HepG2 (cell line): ENCODE data around the gene STUB1. TPM values are rescaled to one million over a fixed set of nuclear protein-coding genes. Genes with fewer than 3 reads are reported as not detected.

Experiments
- CENPBD1 ChIP-seq: sonication (generic); formaldehyde crosslinking; IDR thresholded peaks from 2 replicates; pipeline ENCODE4 v1.8.0; 2022; ENCODE audit warnings: missing genetic modification reagents, low read depth, mild to moderate bottlenecking, borderline replicate concordance
- EEA1 ChIP-seq: sonication (generic); formaldehyde crosslinking; IDR thresholded peaks from 2 replicates; pipeline ENCODE4 v1.5.1; 2020; ENCODE audit warnings: mild to moderate bottlenecking, missing genetic modification reagents, borderline replicate concordance
- ERF ChIP-seq: IDR thresholded peaks from 2 replicates; pipeline ENCODE4 v1.6.1; 2018; ENCODE audit warnings: missing biosample characterization, missing genetic modification reagents
- GLMP ChIP-seq: sonication (generic); formaldehyde crosslinking; IDR thresholded peaks from 2 replicates; pipeline ENCODE4 v1.9.0; 2021; ENCODE audit warnings: missing genetic modification reagents, mild to moderate bottlenecking, borderline replicate concordance
- MIER2 ChIP-seq: IDR thresholded peaks from 2 replicates; pipeline ENCODE4 v1.6.1; 2016; ENCODE audit warnings: missing biosample characterization, missing genetic modification reagents
- MTF2 ChIP-seq: sonication (generic); formaldehyde crosslinking; IDR thresholded peaks from 2 replicates; pipeline ENCODE4 v1.5.0; 2020; ENCODE audit warnings: missing genetic modification reagents, borderline replicate concordance
- NFE2 ChIP-seq: sonication (generic); formaldehyde crosslinking; IDR thresholded peaks from 2 replicates; pipeline ENCODE4 v1.4.0; 2020; ENCODE audit warnings: missing genetic modification reagents
- PHF21A ChIP-seq: sonication (generic); formaldehyde crosslinking; IDR thresholded peaks from 2 replicates; pipeline ENCODE4 v1.5.0; 2020; ENCODE audit warnings: mild to moderate bottlenecking, missing genetic modification reagents
- RBAK ChIP-seq: sonication (generic); formaldehyde crosslinking; IDR thresholded peaks from 2 replicates; pipeline ENCODE4 v1.5.1; 2020; ENCODE audit warnings: mild to moderate bottlenecking, missing genetic modification reagents
- RERE ChIP-seq: IDR thresholded peaks from 2 replicates; pipeline ENCODE4 v1.6.1; 2016; ENCODE audit warnings: low read depth, missing genetic modification reagents, missing compliant biosample characterization
- SIX1 ChIP-seq: sonication (generic); formaldehyde crosslinking; IDR thresholded peaks from 2 replicates; pipeline ENCODE4 v1.4.0; 2020; ENCODE audit warnings: missing genetic modification reagents, borderline replicate concordance
- SMAD1 ChIP-seq: sonication (generic); formaldehyde crosslinking; IDR thresholded peaks from 2 replicates; pipeline ENCODE4 v1.4.0; 2020; ENCODE audit warnings: missing genetic modification reagents, low read depth, mild to moderate bottlenecking, borderline replicate concordance
- SOX13 ChIP-seq, 3 experiments: fragments of 450-650 bp in 1 of 3; sonication (generic) in 1 of 3; formaldehyde crosslinking in 1 of 3; IDR thresholded peaks in 2 of 3; conservative IDR thresholded peaks in 1 of 3; 2 replicates each; pipeline versions ENCODE4 v1.5.0 to v1.6.1; 2016 to 2020; ENCODE audit warnings: antibody characterized with exemption in 1 of 3, mild to moderate bottlenecking in 1 of 3, missing compliant biosample characterization in 1 of 3, missing genetic modification reagents in 1 of 3, moderate library complexity in 1 of 3
- SYNCRIP ChIP-seq: fragments of 200-400 bp; formaldehyde crosslinking; IDR thresholded peaks from 2 replicates; pipeline ENCODE4 v1.6.1; 2018; ENCODE audit warnings: mild to moderate bottlenecking, low read depth, low read length; ENCODE audit not compliant: insufficient read depth
- TOPORS ChIP-seq: sonication (generic); formaldehyde crosslinking; IDR thresholded peaks from 2 replicates; pipeline ENCODE4 v1.8.0; 2023; ENCODE audit warnings: mild to moderate bottlenecking, missing genetic modification reagents
- ZFAT ChIP-seq: sonication (generic); formaldehyde crosslinking; conservative IDR thresholded peaks from 2 replicates; pipeline ENCODE4 v1.8.1; 2023; ENCODE audit warnings: missing genetic modification reagents, inconsistent platforms
- ZNF343 ChIP-seq: sonication (generic); formaldehyde crosslinking; IDR thresholded peaks from 2 replicates; pipeline ENCODE4 v1.4.0; 2020; ENCODE audit warnings: mild to moderate bottlenecking, missing genetic modification reagents
- ZNF678 ChIP-seq: sonication (generic); formaldehyde crosslinking; IDR thresholded peaks from 2 replicates; pipeline ENCODE4 v1.4.0; 2020; ENCODE audit warnings: mild to moderate bottlenecking, missing genetic modification reagents
- polyA plus RNA-seq, 8 experiments: library from polyadenylated mRNA; depleted of rRNA in 3 of 8; stranded (reverse) in 7 of 8; unstranded in 1 of 8; fragments of >200 nt; fragmentation: Illumina TruSeq in 4 of 8; extraction: Trizol in 4 of 8; gene quantifications; 2 replicates each; pipeline versions ENCODE4 v1.2.1 to v1.2.3, GENCODE V29; 2011 to 2016; ENCODE audit warnings: low read depth in 4 of 8, missing spikeins in 1 of 8, mixed read lengths in 1 of 8; ENCODE audit not compliant: insufficient read depth in 1 of 8
- total RNA-seq, 5 experiments: library from RNA; depleted of rRNA; stranded (reverse); fragments of >200 nt; fragmentation: Illumina TruSeq; extraction: Trizol; gene quantifications; 2 replicates each; pipeline ENCODE4 v1.2.3, GENCODE V29; 2016; ENCODE audit warnings: low read depth in 1 of 5
- TF ChIP-seq, protein P1 (sequence below): sonication (generic); formaldehyde crosslinking; IDR thresholded peaks from 2 replicates; pipeline ENCODE4 v1.8.0; 2022; ENCODE audit warnings: missing genetic modification reagents, mild to moderate bottlenecking, moderate library complexity, borderline replicate concordance

The STUB1 gene
- total and polyA plus RNA-seq, 2 of the 13 experiments (the other 11 are each of a cell fraction or from before 2014, with no cell fraction given) = 52.9 to 78.2 TPM

DNA sequence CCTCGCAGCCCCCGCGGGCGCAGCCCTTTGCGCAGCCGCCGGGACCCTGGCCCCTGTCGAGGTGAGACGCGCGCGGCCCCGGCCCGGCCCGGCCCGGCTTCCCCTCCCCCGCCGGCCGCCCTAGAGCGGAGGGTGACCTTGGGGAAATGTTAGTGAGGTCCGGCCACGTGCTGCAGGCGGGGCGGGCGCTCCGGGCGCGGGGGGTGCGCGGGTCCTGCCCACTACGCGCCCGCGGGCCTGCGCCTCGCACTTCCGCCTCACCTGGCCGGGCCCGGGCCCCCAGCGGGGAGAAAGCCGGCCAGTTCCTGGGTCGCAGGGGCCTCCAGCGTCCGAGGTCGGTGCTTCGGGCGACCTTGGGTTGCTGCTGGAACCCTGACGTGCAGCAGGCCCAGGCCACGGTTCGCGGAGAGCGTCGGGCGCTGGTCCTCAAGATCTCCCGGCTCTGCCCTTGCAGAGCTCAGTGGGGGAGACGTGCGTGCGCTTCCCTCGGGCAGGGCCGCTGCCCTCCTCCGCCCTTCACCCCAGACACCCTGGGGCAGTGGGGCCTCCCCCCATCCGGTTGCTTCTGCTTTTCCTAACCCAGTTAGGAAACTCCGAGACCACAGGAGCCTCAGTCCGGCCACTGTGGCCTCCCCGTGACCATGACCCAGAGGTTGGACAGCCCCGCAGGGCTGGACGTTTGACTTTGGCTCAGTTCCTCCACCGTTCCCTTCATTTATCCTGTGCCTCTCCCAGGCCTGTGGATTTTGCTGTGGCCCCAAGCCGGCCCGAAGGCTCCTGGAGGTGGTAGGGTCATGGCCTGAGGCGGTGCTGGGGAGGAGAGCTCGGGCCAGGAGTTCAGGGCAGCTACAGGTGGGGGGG lies 37.8 kb upstream of the STUB1 start (continued):
- TF ChIP-seq TOPORS = peak; percentile 82; the same call in 1 of the 2 replicates
- TF ChIP-seq SYNCRIP = no peak
- TF ChIP-seq GLMP (CRISPR knock-in tag) = no peak
- TF ChIP-seq ZFAT = no peak
- no peak for TF ChIP-seq CENPBD1
- TF ChIP-seq ZNF678 (CRISPR knock-in tag) = no peak
- no peak for TF ChIP-seq SIX1 (CRISPR knock-in tag)
- no peak for TF ChIP-seq SOX13 (IDR thresholded peaks at IDR 0.05)
- TF ChIP-seq SOX13 (CRISPR knock-in tag; conservative IDR thresholded peaks at IDR 0.05 in 1 of 2, IDR thresholded peaks at IDR 0.05 in 1 of 2) = peak in 1 of 2 experiments; percentile 2; a peak in 1 of 4 replicates
- peak; percentile 56; the same call in 1 of the 2 replicates for TF ChIP-seq PHF21A (CRISPR knock-in tag)
- TF ChIP-seq ZNF343 (CRISPR knock-in tag) = no peak
- no peak for TF ChIP-seq SMAD1 (CRISPR knock-in tag)
- TF ChIP-seq NFE2 (CRISPR knock-in tag) = no peak
- no peak for TF ChIP-seq RBAK (CRISPR knock-in tag)
- no peak for TF ChIP-seq ERF (CRISPR knock-in tag)
- TF ChIP-seq MIER2 = no peak
- TF ChIP-seq EEA1 = no peak
- peak; percentile 14; the same call in 1 of the 2 replicates for TF ChIP-seq RERE (CRISPR knock-in tag)
- TF ChIP-seq MTF2 = no peak
- TF ChIP-seq, protein P1, sequence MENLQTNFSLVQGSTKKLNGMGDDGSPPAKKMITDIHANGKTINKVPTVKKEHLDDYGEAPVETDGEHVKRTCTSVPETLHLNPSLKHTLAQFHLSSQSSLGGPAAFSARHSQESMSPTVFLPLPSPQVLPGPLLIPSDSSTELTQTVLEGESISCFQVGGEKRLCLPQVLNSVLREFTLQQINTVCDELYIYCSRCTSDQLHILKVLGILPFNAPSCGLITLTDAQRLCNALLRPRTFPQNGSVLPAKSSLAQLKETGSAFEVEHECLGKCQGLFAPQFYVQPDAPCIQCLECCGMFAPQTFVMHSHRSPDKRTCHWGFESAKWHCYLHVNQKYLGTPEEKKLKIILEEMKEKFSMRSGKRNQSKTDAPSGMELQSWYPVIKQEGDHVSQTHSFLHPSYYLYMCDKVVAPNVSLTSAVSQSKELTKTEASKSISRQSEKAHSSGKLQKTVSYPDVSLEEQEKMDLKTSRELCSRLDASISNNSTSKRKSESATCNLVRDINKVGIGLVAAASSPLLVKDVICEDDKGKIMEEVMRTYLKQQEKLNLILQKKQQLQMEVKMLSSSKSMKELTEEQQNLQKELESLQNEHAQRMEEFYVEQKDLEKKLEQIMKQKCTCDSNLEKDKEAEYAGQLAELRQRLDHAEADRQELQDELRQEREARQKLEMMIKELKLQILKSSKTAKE (CRISPR knock-in tag) = no peak; the same call in 1 of the 2 replicates
